Right lobe of liver (tissue), 6 donors: ENCODE data around the gene COPS4. TPM values are rescaled to one million over a fixed set of nuclear protein-coding genes. Genes with fewer than 3 reads are reported as not detected.
"Not testable (repeated sequence)": the region's sequence is repeated elsewhere in the genome, so short reads cannot be mapped to it uniquely, and the experiment has no call there.

Experiments used
- ATAC-seq, 4 donors: fragments of 200-7000 bp; cut with Tn5 transposase; one replicate each; pipeline ENCODE4 v1.9.1; 2020; ENCODE audit warnings: mild to moderate bottlenecking in 4 of 4, moderate library complexity in 4 of 4
- DNase-seq, 3 donors: peaks; one replicate each; pipeline ENCODE4 v3.0.0-alpha.2; 2020
- H3K27ac ChIP-seq, 3 donors: fragments of 200-600 bp; one replicate each; pipeline ENCODE4 v1.8.0; 2022
- H3K27me3 ChIP-seq, 2 donors: fragments of 200-600 bp; one replicate each; pipeline ENCODE4 v1.8.0; 2022
- H3K36me3 ChIP-seq, 4 donors: fragments of 200-600 bp; sonication (generic) in 1 of 4; one replicate each; pipeline versions ENCODE4 v1.5.1 to v1.8.0; 2017 to 2022; ENCODE audit warnings: control low read depth in 1 of 4
- H3K4me1 ChIP-seq, 4 donors: fragments of 200-600 bp; sonication (generic) in 1 of 4; one replicate each; pipeline versions ENCODE4 v1.5.1 to v1.8.0; 2017 to 2022; ENCODE audit warnings: control low read depth in 1 of 4
- H3K4me3 ChIP-seq, 3 donors: fragments of 200-600 bp; one replicate each; pipeline ENCODE4 v1.8.0; 2022
- H3K9me3 ChIP-seq, 4 donors: fragments of 200-600 bp; sonication (generic) in 1 of 4; one replicate each; pipeline versions ENCODE4 v1.5.1 to v1.8.0; 2017 to 2022; ENCODE audit warnings: control low read depth in 1 of 4
- POLR2A ChIP-seq: fragments of 450-650 bp; IDR thresholded peaks from one replicate; pipeline ENCODE4 v1.6.1; 2017; ENCODE audit warnings: antibody characterized with exemption, mild to moderate bottlenecking
- WGBS: methylation state at CpG from one replicate; pipeline ENCODE4 v1.1.6; 2018; ENCODE audit warnings: low coverage, low lambda C conversion rate; ENCODE audit not compliant: insufficient coverage; ENCODE audit errors: missing lambda C conversion rate; 5-methylcytosine and 5-hydroxymethylcytosine counted together
- intact Hi-C, 2 donors: fragments of 100-400 bp; cut with DNase I; formaldehyde crosslinking; loops; one replicate each; pipeline versions ENCODE4 v1.11.2 to v1.14.1; 2022
- long read RNA-seq: library from polyadenylated mRNA; unstranded; transcript quantifications from one replicate; pipeline ENCODE4 v2.0.0, GENCODE V29; 2019
- total RNA-seq, 6 experiments: library from RNA; depleted of rRNA in 2 of 6; stranded (reverse); fragments of >200 nt in 2 of 6; fragmentation: NEBNext Ultra II Directional in 3 of 6; extraction: Animal tissue kit (Norgen Biotek cat#: 25700) in 3 of 6; gene quantifications; one replicate each; pipeline versions ENCODE4 v1.1.0 to v1.2.4, GENCODE V29; 2016 to 2023
- TF ChIP-seq, protein P1 (sequence below), 4 donors: fragments of 200-600 bp in 3 of 4; fragments of 450-650 bp in 1 of 4; IDR thresholded peaks; one replicate each; pipeline versions ENCODE4 v1.5.1 to v1.8.0; 2016 to 2022; ENCODE audit warnings: antibody characterized with exemption in 4 of 4, mild to moderate bottlenecking in 2 of 4
- donor health status: DM: no; HTN: yes; CAD: no.
- donor health status: DM: no; HTN: no; CAD: no.
- donor health status: DM: no; HTN: no; CAD: no.
- donor health status: DM: no; HTN: yes; CAD: no.
- donor health status: DM: no; HTN: yes; CAD: no.

The COPS4 gene
- 10 to 100 TPM; 11.1 to 18.9 (median 14.7) TPM for total RNA-seq
- long read RNA-seq, transcript COPS4-201 (10 exons, 1,744 nt) = major isoform, 8 of 13 reads
- long read RNA-seq, partial matches to known transcripts = 0 of 13 reads
- long read RNA-seq, other reads (novel, unspliced or antisense) = 1 of 13 reads

- peak; percentile 95 to 98 (median 98) for DNase-seq
- Histone ChIP-seq H3K4me1 (peaks cover 0 to 15% (median 3%) of the 10 kb centered on the region in 4 donors), H3K36me3 (no peaks in the 10 kb centered on the region), H3K27ac (peak within 1 kb of the TSS; percentile 82 to 89 (median 88)), H3K9me3 (no peaks in the 10 kb centered on the region), H3K4me3 (peak within 1 kb of the TSS; percentile 74 to 81 (median 75)), H3K27me3 (no peaks in the 10 kb centered on the region)
- ATAC-seq = peak; percentile 99 to 100 (median 99)
- intact Hi-C loops = no loop called here
- TF ChIP-seq POLR2A = peak; percentile 76
- TF ChIP-seq, protein P1, sequence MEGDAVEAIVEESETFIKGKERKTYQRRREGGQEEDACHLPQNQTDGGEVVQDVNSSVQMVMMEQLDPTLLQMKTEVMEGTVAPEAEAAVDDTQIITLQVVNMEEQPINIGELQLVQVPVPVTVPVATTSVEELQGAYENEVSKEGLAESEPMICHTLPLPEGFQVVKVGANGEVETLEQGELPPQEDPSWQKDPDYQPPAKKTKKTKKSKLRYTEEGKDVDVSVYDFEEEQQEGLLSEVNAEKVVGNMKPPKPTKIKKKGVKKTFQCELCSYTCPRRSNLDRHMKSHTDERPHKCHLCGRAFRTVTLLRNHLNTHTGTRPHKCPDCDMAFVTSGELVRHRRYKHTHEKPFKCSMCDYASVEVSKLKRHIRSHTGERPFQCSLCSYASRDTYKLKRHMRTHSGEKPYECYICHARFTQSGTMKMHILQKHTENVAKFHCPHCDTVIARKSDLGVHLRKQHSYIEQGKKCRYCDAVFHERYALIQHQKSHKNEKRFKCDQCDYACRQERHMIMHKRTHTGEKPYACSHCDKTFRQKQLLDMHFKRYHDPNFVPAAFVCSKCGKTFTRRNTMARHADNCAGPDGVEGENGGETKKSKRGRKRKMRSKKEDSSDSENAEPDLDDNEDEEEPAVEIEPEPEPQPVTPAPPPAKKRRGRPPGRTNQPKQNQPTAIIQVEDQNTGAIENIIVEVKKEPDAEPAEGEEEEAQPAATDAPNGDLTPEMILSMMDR (IDR thresholded peaks at IDR 0.05) = peak; percentile 39 to 59 (median 43)
- WGBS = under 1% methylated on average over 39 of the region's 39 CpGs
These were observed at the start of gene COPS4 for GRCh38 chr4:83034630-83035494. TSS of gene COPS4 (plus strand) at chr4:83035183. CDS start at chr4:83035225, 42 bp downstream.

GRCh38 chr4:82987519-82987918 lies 47.5 kb upstream of the COPS4 start:
- H3K9me3 ChIP-seq, intact Hi-C loops, ATAC-seq, H3K27me3 ChIP-seq, DNase-seq, H3K27ac ChIP-seq, H3K4me3 ChIP-seq, H3K36me3 ChIP-seq: not testable (repeated sequence)
- peaks cover 0 to 11% (median 0%) of the 10 kb centered on the region in 4 donors for H3K4me1 ChIP-seq

DNA sequence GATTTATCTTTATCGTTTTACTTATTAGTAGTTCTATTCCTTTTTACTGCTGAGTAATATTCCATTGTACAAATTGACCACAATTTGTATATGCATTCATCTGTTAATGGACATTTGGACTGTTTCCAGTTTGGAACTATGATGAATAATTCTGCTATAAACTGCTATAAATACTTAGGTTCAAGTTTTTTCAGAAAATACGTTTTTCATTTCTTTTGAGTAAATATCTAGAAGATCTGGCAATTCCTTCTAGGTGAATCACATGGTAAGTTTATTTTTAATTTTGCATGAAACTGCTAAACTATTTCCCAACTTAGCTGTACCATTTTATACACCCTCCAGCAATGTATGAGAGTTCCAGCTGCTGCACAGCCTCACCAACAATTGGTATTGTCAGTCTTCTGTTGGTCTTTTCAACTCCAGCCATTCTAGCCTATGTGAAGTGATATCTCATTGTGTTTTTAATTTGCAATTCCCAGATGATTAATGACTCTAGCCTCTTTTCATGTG lies 46.6 kb upstream of the COPS4 start:
- no peak for ATAC-seq
- H3K27ac ChIP-seq = no peak overlapping the region
- no peak overlapping the region for H3K4me3 ChIP-seq
- no peaks in the 10 kb centered on the region for H3K9me3 ChIP-seq
- intact Hi-C loops = no loop called here
- DNase-seq = no peak
- no peaks in the 10 kb centered on the region for H3K27me3 ChIP-seq
- TF ChIP-seq, protein P1 (IDR thresholded peaks at IDR 0.05) = no peak
- TF ChIP-seq POLR2A = no peak
- H3K4me1 ChIP-seq = peaks cover 0 to 11% (median 0%) of the 10 kb centered on the region in 4 donors
- WGBS = 69% methylated on average over 2 of the region's 2 CpGs
- H3K36me3 ChIP-seq = peaks cover 0 to 2% (median 0%) of the 10 kb centered on the region in 4 donors

DNA sequence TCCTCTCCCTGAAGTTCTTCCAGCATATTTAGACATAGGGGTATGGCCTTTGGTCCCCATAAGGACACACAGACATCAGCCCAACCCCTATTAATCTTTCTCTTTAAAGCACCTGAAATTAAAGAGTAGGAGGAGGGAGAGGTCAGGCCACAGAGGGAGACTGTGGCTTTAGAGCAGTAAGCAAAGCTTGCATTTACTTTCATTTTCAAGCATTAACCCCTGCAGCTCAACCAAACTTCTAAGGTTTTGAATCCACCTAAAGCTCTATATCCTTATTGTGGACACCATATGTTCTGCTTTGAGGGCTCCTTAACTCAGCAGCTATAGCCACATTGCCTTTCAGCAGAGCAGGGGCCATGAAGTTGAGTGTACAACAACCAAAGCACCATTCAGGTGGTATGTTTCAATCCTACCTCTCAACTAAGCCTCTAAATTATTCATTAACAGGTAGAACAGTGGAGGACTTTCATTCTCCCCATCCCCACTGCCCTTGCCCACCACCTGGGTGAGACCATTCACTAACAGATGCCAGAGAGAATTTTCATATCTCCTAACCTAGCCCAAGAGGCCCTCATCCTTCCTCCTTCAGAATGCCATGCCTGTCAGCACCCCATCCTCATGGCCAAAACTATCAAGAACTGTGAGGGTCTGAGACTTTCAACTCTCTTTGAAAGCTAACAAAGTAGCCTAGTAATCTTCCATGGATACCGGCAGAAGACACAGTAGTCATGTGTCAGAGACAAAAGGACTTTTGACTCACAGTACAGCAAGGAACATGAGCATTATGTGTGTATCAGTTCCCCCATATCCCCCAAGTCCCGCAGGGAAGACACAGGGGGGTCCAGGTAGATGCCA lies 45.2 kb upstream of the COPS4 start:
- WGBS = 50% methylated on average over 2 of the region's 2 CpGs
- Histone ChIP-seq H3K4me1 (peaks cover 0 to 11% (median 0%) of the 10 kb centered on the region in 4 donors), H3K27ac (no peak overlapping the region), H3K36me3 (peaks cover 0 to 2% (median 0%) of the 10 kb centered on the region in 4 donors), H3K4me3 (no peak overlapping the region), H3K27me3 (no peaks in the 10 kb centered on the region), H3K9me3 (no peaks in the 10 kb centered on the region)
- intact Hi-C loops = no loop called here
- peak; percentile 69 to 88 (median 76) for ATAC-seq
- TF ChIP-seq, protein P1 (IDR thresholded peaks at IDR 0.05) = no peak
- no peak for TF ChIP-seq POLR2A
- DNase-seq = no peak
